Stimulated activated CD8-positive, alpha-beta memory T cell treated with anti-CD3 and anti-CD28 coated beads, Interleukin-7, amount 100 ng/mL, for 48 hours (primary cell): ENCODE measurements around the gene CEP170B.
"Not testable (repeated sequence)": the region's sequence is repeated elsewhere in the genome, so short reads cannot be mapped to it uniquely, and the experiment has no call there.

Experiments
- DNase-seq, 2 donors: peaks; one replicate each; pipeline ENCODE4 v3.0.0-alpha.2; 2020; ENCODE audit warnings: low read depth in 1 of 2; ENCODE audit errors: extremely low read depth in 1 of 2

The CEP170B gene

GRCh38 chr14:104843442-104844305 is 21.4 kb upstream of the CEP170B start:
- no peak for DNase-seq

GRCh38 chr14:104844306-104845032 is 20.6 kb upstream of the CEP170B start:
- DNase-seq = no peak

GRCh38 chr14:104845033-104845666 is 19.9 kb upstream of the CEP170B start:
- DNase-seq = no peak

- DNase-seq = no peak
Measured at GRCh38 chr14:104845834-104846441, 19.1 kb upstream of the CEP170B start.

- no peak for DNase-seq
Measured at GRCh38 chr14:104852280-104852663, 12.8 kb upstream of the CEP170B start.

- DNase-seq = no peak
Measured at GRCh38 chr14:104855532-104856090, 9.5 kb upstream of the CEP170B start.

GRCh38 chr14:104856157-104856868 is 8.8 kb upstream of the CEP170B start:
- DNase-seq = no peak

- DNase-seq = no peak
Measured at GRCh38 chr14:104856869-104857860, 7.9 kb upstream of the CEP170B start.

- DNase-seq = not testable (repeated sequence)
Measured at GRCh38 chr14:104857931-104858330, 7.1 kb upstream of the CEP170B start.

- DNase-seq = no peak
Measured at GRCh38 chr14:104858811-104859426, 6.1 kb upstream of the CEP170B start.

GRCh38 chr14:104859900-104860299 is 5.2 kb upstream of the CEP170B start:
- DNase-seq = no peak

- DNase-seq = no peak
Measured at GRCh38 chr14:104860414-104860813, 4.7 kb upstream of the CEP170B start.

GRCh38 chr14:104863131-104863862 is 1.8 kb upstream of the CEP170B start:
- no peak for DNase-seq

GRCh38 chr14:104863923-104864266 is 1.2 kb upstream of the CEP170B start:
- no peak for DNase-seq

GRCh38 chr14:104864267-104865080 is 594 bp upstream of the CEP170B start:
- no peak for DNase-seq

- DNase-seq = no peak
Measured at GRCh38 chr14:104865631-104866441, 768 bp downstream of the CEP170B start.
